HG03066 (cell line): ENCODE data around the gene TMEM225B.
"Not testable (repeated sequence)": the region's sequence is repeated elsewhere in the genome, so short reads cannot be mapped to it uniquely, and the experiment has no call there.

Experiments used
- ATAC-seq: cut with Tn5 transposase; IDR thresholded peaks from one replicate; pipeline ENCODE4 v1.9.1; 2021; ENCODE audit warnings: low read depth; ENCODE audit not compliant: unreplicated experiment

TMEM225B gene

GRCh38 chr7:99622596-99622995 is 24.5 kb downstream of the TMEM225B start:
- ATAC-seq, result no peak

- no peak for ATAC-seq
Measured at GRCh38 chr7:99623091-99623693, 25.1 kb downstream of the TMEM225B start.

GRCh38 chr7:99623702-99624447 is 25.8 kb downstream of the TMEM225B start:
- ATAC-seq, result no peak

GRCh38 chr7:99624484-99624883 is 26.4 kb downstream of the TMEM225B start:
- ATAC-seq, result no peak

GRCh38 chr7:99625321-99625720 is 27.3 kb downstream of the TMEM225B start:
- no peak for ATAC-seq

- no peak for ATAC-seq
Measured at GRCh38 chr7:99625961-99626360, 27.9 kb downstream of the TMEM225B start.

GRCh38 chr7:99626661-99627060 is 28.6 kb downstream of the TMEM225B start:
- ATAC-seq, result no peak

GRCh38 chr7:99627513-99627912 is 29.4 kb downstream of the TMEM225B start:
- no peak for ATAC-seq

- no peak for ATAC-seq
Measured at GRCh38 chr7:99628471-99629465, 30.7 kb downstream of the TMEM225B start.

GRCh38 chr7:99629643-99630042 is 31.6 kb downstream of the TMEM225B start:
- no peak for ATAC-seq

- ATAC-seq, result no peak
Measured at GRCh38 chr7:99631295-99632109, 33.4 kb downstream of the TMEM225B start.

GRCh38 chr7:99637414-99637813 is 39.3 kb downstream of the TMEM225B start:
- ATAC-seq, result not testable (repeated sequence)

- no peak for ATAC-seq
Measured at GRCh38 chr7:99638731-99639130, 40.7 kb downstream of the TMEM225B start.

GRCh38 chr7:99639267-99639666 is 41.2 kb downstream of the TMEM225B start:
- no peak for ATAC-seq

GRCh38 chr7:99642027-99642426 is 44.0 kb downstream of the TMEM225B start:
- ATAC-seq, result no peak

- no peak for ATAC-seq
Measured at GRCh38 chr7:99643464-99643863, 45.4 kb downstream of the TMEM225B start.

- no peak for ATAC-seq
Measured at GRCh38 chr7:99644431-99644830, 46.4 kb downstream of the TMEM225B start.

- no peak for ATAC-seq
Measured at GRCh38 chr7:99645590-99645989, 47.5 kb downstream of the TMEM225B start.

GRCh38 chr7:99648843-99649242 is 50.8 kb downstream of the TMEM225B start:
- no peak for ATAC-seq

- ATAC-seq, result no peak
Measured at GRCh38 chr7:99651290-99651689, 53.2 kb downstream of the TMEM225B start.
